GM21526 (cell line): Measurements from ENCODE around the gene ELOF1.
"Not testable (repeated sequence)": the region's sequence is repeated elsewhere in the genome, so short reads cannot be mapped to it uniquely, and the experiment has no call there.

Source experiments
- ATAC-seq: cut with Tn5 transposase; IDR thresholded peaks from one replicate; pipeline ENCODE4 v1.9.1; 2021; ENCODE audit warnings: moderate library complexity; ENCODE audit not compliant: unreplicated experiment, low FRiP score

Gene ELOF1

GRCh38 chr19:11558881-11559828, at the start of gene ELOF1:
ELOF1 (minus strand) TSS chr19:11559230; CDS start chr19:11554347, 4,883 bp downstream.
- ATAC-seq: peak; percentile 62

GRCh38 chr19:11606484-11606883, 47.5 kb upstream of the ELOF1 start:
- no peak for ATAC-seq

- not testable (repeated sequence) for ATAC-seq
Observed at GRCh38 chr19:11599704-11600103, 40.7 kb upstream of the ELOF1 start.

GRCh38 chr19:11598746-11599145, 39.7 kb upstream of the ELOF1 start:
- ATAC-seq: no peak

GRCh38 chr19:11598103-11598483, 39.1 kb upstream of the ELOF1 start:
- no peak for ATAC-seq

- peak; percentile 92 for ATAC-seq
Observed at GRCh38 chr19:11597202-11598102, 38.4 kb upstream of the ELOF1 start, which contains the start of gene ZNF627. ZNF627 (plus strand) TSS chr19:11597483; CDS start chr19:11597628, 145 bp downstream.

- ATAC-seq: no peak
Observed at GRCh38 chr19:11596156-11596555, 37.1 kb upstream of the ELOF1 start.

GRCh38 chr19:11594084-11594483, 35.1 kb upstream of the ELOF1 start:
- no peak for ATAC-seq

GRCh38 chr19:11587975-11588631, 29.1 kb upstream of the ELOF1 start:
- ATAC-seq: no peak

GRCh38 chr19:11587302-11587974, 28.4 kb upstream of the ELOF1 start:
- ATAC-seq: no peak

GRCh38 chr19:11586331-11586730, 27.3 kb upstream of the ELOF1 start:
- no peak for ATAC-seq

GRCh38 chr19:11581740-11582139, 22.7 kb upstream of the ELOF1 start:
- no peak for ATAC-seq

- no peak for ATAC-seq
Observed at GRCh38 chr19:11580116-11580515, 21.1 kb upstream of the ELOF1 start.

- ATAC-seq: no peak
Observed at GRCh38 chr19:11578258-11579142, 19.5 kb upstream of the ELOF1 start.

GRCh38 chr19:11577451-11578257, 18.6 kb upstream of the ELOF1 start, which contains the start of gene ACP5:
ACP5 (minus strand) TSS chr19:11577645; CDS start chr19:11577317, 328 bp downstream.
- ATAC-seq: no peak

- ATAC-seq: no peak
Observed at GRCh38 chr19:11576227-11576626, 17.2 kb upstream of the ELOF1 start.

- no peak for ATAC-seq
Observed at GRCh38 chr19:11574689-11575088, 15.7 kb upstream of the ELOF1 start.

GRCh38 chr19:11573763-11574162, 14.7 kb upstream of the ELOF1 start:
- not testable (repeated sequence) for ATAC-seq
